ENCODE measurements around the gene CORO2A. TPM values are rescaled to one million over a fixed set of nuclear protein-coding genes. Genes with fewer than 3 reads are reported as not detected.

The CORO2A gene
- total and polyA plus RNA-seq, 10 of the 15 experiments (the other 5 are each of a cell fraction or from before 2014, with no cell fraction given) = 1.0 to 5.3 (median 3.5) TPM

- FAIRE-seq (no peak), ATAC-seq (no peak), DNase-seq (ENCODE audit: low read depth, low spot score) (no peak)
- SMC1A ChIA-PET (ENCODE audit: uncharacterized antibody, unreplicated experiment) = interaction anchor here (0.7 to 6.3 kb wide), 18 partner anchors 8 to 161 kb away, joined by 3 to 72 read pairs (median 4); partner anchors contain the start of gene TRIM14
- WGBS (ENCODE audit: insufficient coverage, insufficient replicate concordance, low lambda C conversion rate, missing lambda C conversion rate) = 1% methylated on average over 7 of the region's 7 CpGs
- in situ Hi-C loops (cut with MboI) (no loop called here), intact Hi-C loops (cut with micrococcal nuclease; ENCODE audit: unreplicated experiment) (loop anchor here (5.0 kb wide), 1 partner anchor 64 kb away; no protein-coding TSS in a partner anchor)
- POLR2A ChIA-PET = interaction anchor here (0.6 to 1.6 kb wide), 11 partner anchors 8 to 1816 kb away, joined by 3 to 12 read pairs (median 6); partner anchors contain the start of genes ANP32B and NANS
- Histone ChIP-seq H3K27ac (ENCODE audit: control insufficient read depth, insufficient read depth) (peak overlapping the region; percentile 75), H3K9ac (ENCODE audit: control insufficient read depth, insufficient read depth, low read length) (0 out of 2 replicates have a peak overlapping the region, but pooled peaks have one; percentile 40), H3K79me2 (ENCODE audit: control insufficient read depth, insufficient read depth, low read length) (peaks cover 45% of the 10 kb centered on the region), H3K36me3 (ENCODE audit: control insufficient read depth in 2 of 2, insufficient read depth in 2 of 2, low read length in 1 of 2) (peaks cover 5 to 15% of the 10 kb centered on the region in 2 experiments), H3K4me2 (ENCODE audit: control insufficient read depth, insufficient read depth) (peak overlapping the region; percentile 68), H4K20me1 (ENCODE audit: control insufficient read depth, insufficient read depth) (no peaks in the 10 kb centered on the region), H3K9me3 (replicated peaks; ENCODE audit: control insufficient read depth, insufficient read depth, low read length) (no peaks in the 10 kb centered on the region; the same call in 2 of the 3 replicates), H2AFZ (ENCODE audit: control insufficient read depth, low read depth, low read length) (no peak overlapping the region), H3K27me3 (replicated peaks in 1 of 2; ENCODE audit: control insufficient read depth in 2 of 2, insufficient read depth in 2 of 2, low read length in 1 of 2) (no peaks in the 10 kb centered on the region), H3K4me1 (ENCODE audit: control insufficient read depth, insufficient read depth, low read length) (peaks cover 86% of the 10 kb centered on the region), H3K4me3 (peak overlapping the region; percentile 27; the same call in 1 of the 2 replicates)
- CTCF ChIA-PET = interaction anchor here (0.5 to 2.4 kb wide), 13 partner anchors 10 to 702 kb away, joined by 3 to 10 read pairs (median 3); partner anchors contain the start of genes CORO2A and TRIM14
- RAD21 ChIA-PET (ENCODE audit: unreplicated experiment) = interaction anchor here (0.9 to 3.2 kb wide), 12 partner anchors 11 to 163 kb away, joined by 3 to 34 read pairs (median 4); partner anchors contain the start of gene TRIM14
- TF ChIP-seq IKZF1 (conservative IDR thresholded peaks at IDR 0.05) = 0 out of 2 replicates have a peak, but pooled peaks have one; percentile 2
- no peak for TF ChIP-seq MEF2A (IDR thresholded peaks at IDR 0.05; ENCODE audit: insufficient read depth, low read depth, low read length)
- TF ChIP-seq ASH2L (IDR thresholded peaks at IDR 0.05; ENCODE audit: borderline replicate concordance, low read depth) = no peak
- TF ChIP-seq ATF3 (IDR thresholded peaks at IDR 0.05; ENCODE audit: borderline replicate concordance, extremely low read depth, low read depth, low read length) = no peak
- BruUV-seq (replicated peaks) = no TSS peak
Measured at GRCh38 chr9:98101416-98101815, 91.0 kb downstream of the CORO2A start.

- Histone ChIP-seq H4K20me1 (ENCODE audit: control insufficient read depth, insufficient read depth) (no peaks in the 10 kb centered on the region), H3K79me2 (ENCODE audit: control insufficient read depth, insufficient read depth, low read length) (peaks cover 38% of the 10 kb centered on the region), H3K4me3 (no peak overlapping the region), H3K9me3 (replicated peaks; ENCODE audit: control insufficient read depth, insufficient read depth, low read length) (no peaks in the 10 kb centered on the region; the same call in 2 of the 3 replicates), H3K4me1 (ENCODE audit: control insufficient read depth, insufficient read depth, low read length) (peaks cover 78% of the 10 kb centered on the region), H3K27ac (ENCODE audit: control insufficient read depth, insufficient read depth) (peak overlapping the region; percentile 75; the same call in 1 of the 2 replicates), H2AFZ (ENCODE audit: control insufficient read depth, low read depth, low read length) (no peak overlapping the region), H3K27me3 (replicated peaks in 1 of 2; ENCODE audit: control insufficient read depth in 2 of 2, insufficient read depth in 2 of 2, low read length in 1 of 2) (no peaks in the 10 kb centered on the region), H3K4me2 (ENCODE audit: control insufficient read depth, insufficient read depth) (peak overlapping the region; percentile 76; the same call in 1 of the 2 replicates), H3K9ac (ENCODE audit: control insufficient read depth, insufficient read depth, low read length) (no peak overlapping the region), H3K36me3 (ENCODE audit: control insufficient read depth in 2 of 2, insufficient read depth in 2 of 2, low read length in 1 of 2) (peaks cover 9 to 15% of the 10 kb centered on the region in 2 experiments)
- SMC1A ChIA-PET (ENCODE audit: uncharacterized antibody, unreplicated experiment) = interaction anchor here (0.7 to 6.3 kb wide), 6 partner anchors 9 to 32 kb away, joined by 3 to 72 read pairs (median 6); partner anchors contain the start of gene TRIM14
- no peak for FAIRE-seq
- CTCF ChIA-PET = interaction anchor here (1.2 to 4.0 kb wide), 4 partner anchors 18 to 157 kb away, joined by 3 to 26 read pairs (median 7); partner anchors contain the start of gene TRIM14
- RAD21 ChIA-PET (ENCODE audit: unreplicated experiment) = interaction anchor here (0.5 to 3.2 kb wide), 5 partner anchors 8 to 1648 kb away, joined by 3 to 34 read pairs (median 3); partner anchors contain the start of genes NANS and TRIM14
- POLR2A ChIA-PET = interaction anchor here (0.7 kb wide), 1 partner anchor 9 kb away, joined by 3 read pairs; no protein-coding TSS in a partner anchor
- no TSS peak for BruUV-seq (replicated peaks)
- no peak for DNase-seq (ENCODE audit: low read depth, low spot score)
- intact Hi-C loops (cut with micrococcal nuclease; ENCODE audit: unreplicated experiment) = loop anchor here (5.0 kb wide), 1 partner anchor 63 kb away; no protein-coding TSS in a partner anchor
- in situ Hi-C loops (cut with MboI) = no loop called here
- no peak for ATAC-seq
- TF ChIP-seq SREBF2 (IDR thresholded peaks at IDR 0.05; ENCODE audit: low read length) = no peak
- TF ChIP-seq RELA (IDR thresholded peaks at IDR 0.05; ENCODE audit: borderline replicate concordance, partially characterized antibody) = no peak
- no peak for TF ChIP-seq ZSCAN29 (IDR thresholded peaks at IDR 0.05)
- TF ChIP-seq ZBTB4 (CRISPR knock-in tag; IDR thresholded peaks at IDR 0.05) = no peak
- no peak for TF ChIP-seq MEF2A (IDR thresholded peaks at IDR 0.05; ENCODE audit: insufficient read depth, low read depth, low read length)
- no peak for TF ChIP-seq KAT2A (conservative IDR thresholded peaks at IDR 0.05; ENCODE audit: control insufficient read depth, low read depth, low read length)
- no peak for TF ChIP-seq POLR2AphosphoS5 (IDR thresholded peaks at IDR 0.05; ENCODE audit: low read length)
Measured at GRCh38 chr9:98100456-98100855, 92.0 kb downstream of the CORO2A start.
